K562 (cell line): ENCODE results near the gene SLC37A4. TPM values are rescaled to one million over a fixed set of nuclear protein-coding genes. Genes with fewer than 3 reads are reported as not detected.

ENCODE experiments used
- CBX2 ChIP-seq: fragments of 200-600 bp; sonication (generic); IDR thresholded peaks from one replicate; pipeline ENCODE4 v1.6.1; 2012; ENCODE audit warnings: mild to moderate bottlenecking, low read length, inconsistent platforms; ENCODE audit not compliant: insufficient read depth, poor library complexity, severe bottlenecking
- EP400 ChIP-seq: fragments of 450-650 bp; IDR thresholded peaks from 2 replicates; pipeline ENCODE4 v1.6.1; 2017; ENCODE audit warnings: antibody characterized with exemption, mild to moderate bottlenecking, moderate library complexity
- EWSR1 ChIP-seq: fragments of 450-650 bp; IDR thresholded peaks from 2 replicates; pipeline ENCODE4 v1.6.1; 2018; ENCODE audit warnings: borderline replicate concordance, mild to moderate bottlenecking, low read depth, moderate library complexity; ENCODE audit not compliant: partially characterized antibody
- NR2C2 ChIP-seq, 2 experiments: fragments of 200-800 bp in 1 of 2; sonication (Bioruptor generic) in 1 of 2; sonication (generic) in 1 of 2; formaldehyde crosslinking in 1 of 2; IDR thresholded peaks; 2 replicates each; pipeline versions ENCODE4 v1.6.1 to v1.8.0; 2016 to 2022; ENCODE audit warnings: mild to moderate bottlenecking in 1 of 2, missing compliant biosample characterization in 1 of 2, missing genetic modification characterization in 1 of 2, missing genetic modification reagents in 1 of 2
- POLR2A ChIP-seq: fragments of 450-650 bp; conservative IDR thresholded peaks from 2 replicates; pipeline ENCODE4 v1.6.1; 2016
- ZFP30 ChIP-seq: fragments of 250-450 bp; sonication (Bioruptor Pico); IDR thresholded peaks from 2 replicates; pipeline ENCODE4 v1.8.0; 2022; ENCODE audit warnings: moderate library complexity, mild to moderate bottlenecking, inconsistent platforms, borderline replicate concordance
- ZNF354B ChIP-seq: fragments of 250-450 bp; sonication (Bioruptor Pico); IDR thresholded peaks from 2 replicates; pipeline ENCODE4 v1.4.0; 2020
- ZNF408 ChIP-seq: fragments of 250-450 bp; sonication (Bioruptor Pico); IDR thresholded peaks from 2 replicates; pipeline ENCODE4 v1.4.0; 2020; ENCODE audit warnings: low read depth, mild to moderate bottlenecking, moderate library complexity
- ZNF444 ChIP-seq: fragments of 250-450 bp; sonication (Bioruptor Pico); IDR thresholded peaks from 2 replicates; pipeline ENCODE4 v1.4.0; 2020; ENCODE audit warnings: mild to moderate bottlenecking, moderate library complexity
- ZNF764 ChIP-seq: fragments of 250-450 bp; sonication (Bioruptor Pico); IDR thresholded peaks from 2 replicates; pipeline ENCODE4 v1.4.0; 2020; ENCODE audit warnings: low read depth, mild to moderate bottlenecking, moderate library complexity
- polyA plus RNA-seq, 8 experiments: library from polyadenylated mRNA; depleted of rRNA in 4 of 8; stranded (reverse) in 5 of 8; unstranded in 3 of 8; fragments of >200 nt; fragmentation: Nextera tagmentation in 2 of 8; fragmentation: Illumina TruSeq in 1 of 8; extraction: Ambion mirVana in 2 of 8; extraction: Trizol in 1 of 8; gene quantifications; 2 replicates each; pipeline versions ENCODE4 v1.2.1 to v1.2.3, GENCODE V29; 2011 to 2014; ENCODE audit warnings: inconsistent platforms in 1 of 8, missing spikeins in 1 of 8
- total RNA-seq, 7 experiments: library from RNA; depleted of rRNA in 6 of 7; stranded (reverse); fragments of >200 nt in 6 of 7; fragmentation: Illumina TruSeq in 2 of 7; extraction: Trizol in 2 of 7; gene quantifications; 2 replicates each; pipeline versions ENCODE4 v1.2.1 to v1.2.3, GENCODE V29; 2011 to 2021; ENCODE audit warnings: low replicate concordance in 1 of 7
- TF ChIP-seq, protein P1 (sequence below): sonication (generic); formaldehyde crosslinking; IDR thresholded peaks from 2 replicates; pipeline ENCODE4 v1.8.1; 2022; ENCODE audit warnings: missing genetic modification reagents
- TF ChIP-seq, protein P2 (sequence below): fragments of 200-800 bp; sonication (Bioruptor generic); IDR thresholded peaks from 2 replicates; pipeline ENCODE4 v1.6.1; 2017; ENCODE audit warnings: missing genetic modification characterization, missing compliant biosample characterization
- TF ChIP-seq, protein P3 (sequence below), 3 experiments: fragments of 200-800 bp in 1 of 3; sonication (Bioruptor generic) in 1 of 3; sonication (generic) in 1 of 3; formaldehyde crosslinking in 1 of 3; IDR thresholded peaks; 2 replicates each; pipeline versions ENCODE4 v1.6.1 to v1.8.0; 2016 to 2022; ENCODE audit warnings: mild to moderate bottlenecking in 2 of 3, missing compliant biosample characterization in 2 of 3, missing genetic modification characterization in 2 of 3, missing genetic modification reagents in 1 of 3
- TF ChIP-seq, protein P4 (sequence below): fragments of 250-450 bp; sonication (Bioruptor Pico); IDR thresholded peaks from 2 replicates; pipeline ENCODE4 v1.4.0; 2020; ENCODE audit warnings: mild to moderate bottlenecking, moderate library complexity, borderline replicate concordance
- TF ChIP-seq, protein P5 (sequence below): fragments of 450-650 bp; IDR thresholded peaks from 2 replicates; pipeline ENCODE4 v1.6.1; 2016
- TF ChIP-seq, protein P6 (sequence below): fragments of 250-450 bp; sonication (Bioruptor Pico); IDR thresholded peaks from 2 replicates; pipeline ENCODE4 v1.8.0; 2021; ENCODE audit warnings: moderate library complexity, mild to moderate bottlenecking, inconsistent platforms

Gene SLC37A4
- total and polyA plus RNA-seq, 9 of the 15 experiments (the other 6 are each of a cell fraction or from before 2014, with no cell fraction given) = 24.7 to 73.9 (median 40.7) TPM

DNA sequence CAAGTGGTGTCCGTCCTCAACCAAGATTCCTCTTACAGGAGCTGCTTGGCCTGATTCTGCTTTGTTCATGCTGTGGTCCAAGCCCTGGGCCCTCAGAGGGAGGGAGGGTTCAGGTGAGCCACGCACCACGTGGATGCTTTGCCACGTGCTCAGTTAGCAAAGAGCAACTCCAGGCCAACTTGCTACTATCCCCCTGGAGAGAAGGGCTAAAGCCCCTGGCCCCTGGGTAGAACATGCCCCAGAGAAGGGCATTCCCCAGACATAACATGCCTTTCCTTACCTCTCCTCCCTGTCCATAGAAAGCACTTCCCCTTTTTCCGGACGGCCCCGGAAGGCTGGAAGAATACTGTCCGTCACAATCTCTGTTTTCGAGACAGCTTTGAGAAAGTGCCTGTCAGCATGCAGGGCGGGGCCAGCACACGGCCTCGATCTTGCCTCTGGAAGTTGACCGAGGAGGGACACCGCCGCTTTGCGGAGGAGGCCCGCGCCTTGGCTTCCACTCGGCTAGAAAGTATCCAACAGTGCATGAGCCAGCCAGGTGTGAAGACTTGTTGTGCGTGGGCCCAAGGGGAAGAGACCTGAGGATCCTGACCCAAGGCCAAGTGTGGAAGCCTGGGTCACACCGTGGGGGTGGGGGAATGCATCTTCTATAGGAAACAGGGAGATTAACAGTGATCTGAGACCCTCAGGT lies 50.3 kb downstream of the SLC37A4 start (continued):
- TF ChIP-seq, protein P1, sequence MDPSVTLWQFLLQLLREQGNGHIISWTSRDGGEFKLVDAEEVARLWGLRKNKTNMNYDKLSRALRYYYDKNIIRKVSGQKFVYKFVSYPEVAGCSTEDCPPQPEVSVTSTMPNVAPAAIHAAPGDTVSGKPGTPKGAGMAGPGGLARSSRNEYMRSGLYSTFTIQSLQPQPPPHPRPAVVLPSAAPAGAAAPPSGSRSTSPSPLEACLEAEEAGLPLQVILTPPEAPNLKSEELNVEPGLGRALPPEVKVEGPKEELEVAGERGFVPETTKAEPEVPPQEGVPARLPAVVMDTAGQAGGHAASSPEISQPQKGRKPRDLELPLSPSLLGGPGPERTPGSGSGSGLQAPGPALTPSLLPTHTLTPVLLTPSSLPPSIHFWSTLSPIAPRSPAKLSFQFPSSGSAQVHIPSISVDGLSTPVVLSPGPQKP (CRISPR knock-in tag) = no peak
- TF ChIP-seq ZFP30 (CRISPR knock-in tag) (no peak), ZNF408 (CRISPR knock-in tag) (no peak), EP400 (peak; percentile 98), NR2C2 (CRISPR knock-in tag; IDR thresholded peaks at IDR 0.05) (no peak), NR2C2 (tag; IDR thresholded peaks at IDR 0.05) (peak; percentile 61), ZNF764 (CRISPR knock-in tag) (no peak), CBX2 (no peak), ZNF354B (CRISPR knock-in tag) (no peak), POLR2A (peak; percentile 76), ZNF444 (CRISPR knock-in tag) (no peak), EWSR1 (no peak)
- TF ChIP-seq, protein P2, sequence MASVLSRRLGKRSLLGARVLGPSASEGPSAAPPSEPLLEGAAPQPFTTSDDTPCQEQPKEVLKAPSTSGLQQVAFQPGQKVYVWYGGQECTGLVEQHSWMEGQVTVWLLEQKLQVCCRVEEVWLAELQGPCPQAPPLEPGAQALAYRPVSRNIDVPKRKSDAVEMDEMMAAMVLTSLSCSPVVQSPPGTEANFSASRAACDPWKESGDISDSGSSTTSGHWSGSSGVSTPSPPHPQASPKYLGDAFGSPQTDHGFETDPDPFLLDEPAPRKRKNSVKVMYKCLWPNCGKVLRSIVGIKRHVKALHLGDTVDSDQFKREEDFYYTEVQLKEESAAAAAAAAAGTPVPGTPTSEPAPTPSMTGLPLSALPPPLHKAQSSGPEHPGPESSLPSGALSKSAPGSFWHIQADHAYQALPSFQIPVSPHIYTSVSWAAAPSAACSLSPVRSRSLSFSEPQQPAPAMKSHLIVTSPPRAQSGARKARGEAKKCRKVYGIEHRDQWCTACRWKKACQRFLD (CRISPR knock-in tag) = peak; percentile 79; the same call in 1 of the 2 replicates
- TF ChIP-seq, protein P3, sequence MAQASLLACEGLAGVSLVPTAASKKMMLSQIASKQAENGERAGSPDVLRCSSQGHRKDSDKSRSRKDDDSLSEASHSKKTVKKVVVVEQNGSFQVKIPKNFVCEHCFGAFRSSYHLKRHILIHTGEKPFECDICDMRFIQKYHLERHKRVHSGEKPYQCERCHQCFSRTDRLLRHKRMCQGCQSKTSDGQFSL (CRISPR knock-in tag; IDR thresholded peaks at IDR 0.05) = no peak
- TF ChIP-seq, protein P3 (tag; IDR thresholded peaks at IDR 0.05) = no peak
- TF ChIP-seq, protein P4, sequence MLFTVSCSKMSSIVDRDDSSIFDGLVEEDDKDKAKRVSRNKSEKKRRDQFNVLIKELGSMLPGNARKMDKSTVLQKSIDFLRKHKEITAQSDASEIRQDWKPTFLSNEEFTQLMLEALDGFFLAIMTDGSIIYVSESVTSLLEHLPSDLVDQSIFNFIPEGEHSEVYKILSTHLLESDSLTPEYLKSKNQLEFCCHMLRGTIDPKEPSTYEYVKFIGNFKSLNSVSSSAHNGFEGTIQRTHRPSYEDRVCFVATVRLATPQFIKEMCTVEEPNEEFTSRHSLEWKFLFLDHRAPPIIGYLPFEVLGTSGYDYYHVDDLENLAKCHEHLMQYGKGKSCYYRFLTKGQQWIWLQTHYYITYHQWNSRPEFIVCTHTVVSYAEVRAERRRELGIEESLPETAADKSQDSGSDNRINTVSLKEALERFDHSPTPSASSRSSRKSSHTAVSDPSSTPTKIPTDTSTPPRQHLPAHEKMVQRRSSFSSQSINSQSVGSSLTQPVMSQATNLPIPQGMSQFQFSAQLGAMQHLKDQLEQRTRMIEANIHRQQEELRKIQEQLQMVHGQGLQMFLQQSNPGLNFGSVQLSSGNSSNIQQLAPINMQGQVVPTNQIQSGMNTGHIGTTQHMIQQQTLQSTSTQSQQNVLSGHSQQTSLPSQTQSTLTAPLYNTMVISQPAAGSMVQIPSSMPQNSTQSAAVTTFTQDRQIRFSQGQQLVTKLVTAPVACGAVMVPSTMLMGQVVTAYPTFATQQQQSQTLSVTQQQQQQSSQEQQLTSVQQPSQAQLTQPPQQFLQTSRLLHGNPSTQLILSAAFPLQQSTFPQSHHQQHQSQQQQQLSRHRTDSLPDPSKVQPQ (CRISPR knock-in tag) = no peak
- TF ChIP-seq, protein P5, sequence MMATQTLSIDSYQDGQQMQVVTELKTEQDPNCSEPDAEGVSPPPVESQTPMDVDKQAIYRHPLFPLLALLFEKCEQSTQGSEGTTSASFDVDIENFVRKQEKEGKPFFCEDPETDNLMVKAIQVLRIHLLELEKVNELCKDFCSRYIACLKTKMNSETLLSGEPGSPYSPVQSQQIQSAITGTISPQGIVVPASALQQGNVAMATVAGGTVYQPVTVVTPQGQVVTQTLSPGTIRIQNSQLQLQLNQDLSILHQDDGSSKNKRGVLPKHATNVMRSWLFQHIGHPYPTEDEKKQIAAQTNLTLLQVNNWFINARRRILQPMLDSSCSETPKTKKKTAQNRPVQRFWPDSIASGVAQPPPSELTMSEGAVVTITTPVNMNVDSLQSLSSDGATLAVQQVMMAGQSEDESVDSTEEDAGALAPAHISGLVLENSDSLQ = peak; percentile 96
- TF ChIP-seq, protein P6, sequence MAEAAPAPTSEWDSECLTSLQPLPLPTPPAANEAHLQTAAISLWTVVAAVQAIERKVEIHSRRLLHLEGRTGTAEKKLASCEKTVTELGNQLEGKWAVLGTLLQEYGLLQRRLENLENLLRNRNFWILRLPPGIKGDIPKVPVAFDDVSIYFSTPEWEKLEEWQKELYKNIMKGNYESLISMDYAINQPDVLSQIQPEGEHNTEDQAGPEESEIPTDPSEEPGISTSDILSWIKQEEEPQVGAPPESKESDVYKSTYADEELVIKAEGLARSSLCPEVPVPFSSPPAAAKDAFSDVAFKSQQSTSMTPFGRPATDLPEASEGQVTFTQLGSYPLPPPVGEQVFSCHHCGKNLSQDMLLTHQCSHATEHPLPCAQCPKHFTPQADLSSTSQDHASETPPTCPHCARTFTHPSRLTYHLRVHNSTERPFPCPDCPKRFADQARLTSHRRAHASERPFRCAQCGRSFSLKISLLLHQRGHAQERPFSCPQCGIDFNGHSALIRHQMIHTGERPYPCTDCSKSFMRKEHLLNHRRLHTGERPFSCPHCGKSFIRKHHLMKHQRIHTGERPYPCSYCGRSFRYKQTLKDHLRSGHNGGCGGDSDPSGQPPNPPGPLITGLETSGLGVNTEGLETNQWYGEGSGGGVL (CRISPR knock-in tag) = no peak
